HepG2 (cell line): Measurements from ENCODE around the gene GZF1. TPM values are rescaled to one million over a fixed set of nuclear protein-coding genes. Genes with fewer than 3 reads are reported as not detected.

Experiments
- CC2D1A ChIP-seq: sonication (generic); formaldehyde crosslinking; IDR thresholded peaks from 2 replicates; pipeline ENCODE4 v1.8.1; 2023; ENCODE audit warnings: mild to moderate bottlenecking, missing genetic modification reagents
- JUNB ChIP-seq: sonication (generic); formaldehyde crosslinking; IDR thresholded peaks from 2 replicates; pipeline ENCODE4 v1.8.0; 2022; ENCODE audit warnings: missing genetic modification reagents, mild to moderate bottlenecking, borderline replicate concordance
- KDM4B ChIP-seq: sonication (generic); formaldehyde crosslinking; IDR thresholded peaks from 2 replicates; pipeline ENCODE4 v1.4.0; 2020; ENCODE audit warnings: missing genetic modification reagents
- KMT2A ChIP-seq: sonication (generic); formaldehyde crosslinking; IDR thresholded peaks from 2 replicates; pipeline ENCODE4 v1.4.0; 2020; ENCODE audit warnings: missing genetic modification reagents
- MED1 ChIP-seq: sonication (generic); formaldehyde crosslinking; IDR thresholded peaks from 2 replicates; pipeline ENCODE4 v1.4.0; 2020; ENCODE audit warnings: missing genetic modification reagents
- NR3C1 ChIP-seq: sonication (generic); formaldehyde crosslinking; IDR thresholded peaks from 2 replicates; pipeline ENCODE4 v1.4.0; 2020; ENCODE audit warnings: missing genetic modification reagents
- PHF8 ChIP-seq: sonication (generic); formaldehyde crosslinking; IDR thresholded peaks from 2 replicates; pipeline ENCODE4 v1.5.0; 2020; ENCODE audit warnings: missing genetic modification reagents
- SAFB2 ChIP-seq: sonication (generic); formaldehyde crosslinking; IDR thresholded peaks from 2 replicates; pipeline ENCODE4 v1.5.1; 2020; ENCODE audit warnings: missing genetic modification reagents, low read depth, mild to moderate bottlenecking, borderline replicate concordance
- UBTF ChIP-seq: sonication (generic); formaldehyde crosslinking; IDR thresholded peaks from 2 replicates; pipeline ENCODE4 v1.4.0; 2020; ENCODE audit warnings: mild to moderate bottlenecking, missing genetic modification reagents
- XBP1 ChIP-seq: sonication (generic); formaldehyde crosslinking; IDR thresholded peaks from 2 replicates; pipeline ENCODE4 v1.5.0; 2020; ENCODE audit warnings: missing genetic modification reagents
- ZBTB38 ChIP-seq: sonication (generic); formaldehyde crosslinking; IDR thresholded peaks from 2 replicates; pipeline ENCODE4 v1.5.1; 2020; ENCODE audit warnings: mild to moderate bottlenecking, missing genetic modification reagents
- ZC3H13 ChIP-seq: sonication (generic); formaldehyde crosslinking; IDR thresholded peaks from 2 replicates; pipeline ENCODE4 v1.8.1; 2023; ENCODE audit warnings: mild to moderate bottlenecking, missing genetic modification reagents, moderate library complexity
- ZNF101 ChIP-seq: sonication (generic); formaldehyde crosslinking; IDR thresholded peaks from 2 replicates; pipeline ENCODE4 v1.4.0; 2020; ENCODE audit warnings: mild to moderate bottlenecking, low read depth, missing genetic modification reagents, borderline replicate concordance
- ZNF414 ChIP-seq: sonication (generic); formaldehyde crosslinking; IDR thresholded peaks from 2 replicates; pipeline ENCODE4 v1.5.0; 2020; ENCODE audit warnings: missing genetic modification reagents
- ZNF609 ChIP-seq: sonication (generic); formaldehyde crosslinking; IDR thresholded peaks from 2 replicates; pipeline ENCODE4 v1.4.0; 2020; ENCODE audit warnings: mild to moderate bottlenecking, missing genetic modification reagents, borderline replicate concordance
- ZNF704 ChIP-seq: sonication (generic); formaldehyde crosslinking; IDR thresholded peaks from 2 replicates; pipeline ENCODE4 v1.8.1; 2023; ENCODE audit warnings: mild to moderate bottlenecking, inconsistent platforms, moderate library complexity, missing genetic modification reagents, borderline replicate concordance
- ZNF800 ChIP-seq: sonication (generic); formaldehyde crosslinking; IDR thresholded peaks from 2 replicates; pipeline ENCODE4 v1.4.0; 2020; ENCODE audit warnings: missing genetic modification reagents
- polyA plus RNA-seq, 8 experiments: library from polyadenylated mRNA; depleted of rRNA in 3 of 8; stranded (reverse) in 7 of 8; unstranded in 1 of 8; fragments of >200 nt; fragmentation: Illumina TruSeq in 4 of 8; extraction: Trizol in 4 of 8; gene quantifications; 2 replicates each; pipeline versions ENCODE4 v1.2.1 to v1.2.3, GENCODE V29; 2011 to 2016; ENCODE audit warnings: low read depth in 4 of 8, missing spikeins in 1 of 8, mixed read lengths in 1 of 8; ENCODE audit not compliant: insufficient read depth in 1 of 8
- total RNA-seq, 5 experiments: library from RNA; depleted of rRNA; stranded (reverse); fragments of >200 nt; fragmentation: Illumina TruSeq; extraction: Trizol; gene quantifications; 2 replicates each; pipeline ENCODE4 v1.2.3, GENCODE V29; 2016; ENCODE audit warnings: low read depth in 1 of 5

GZF1 gene
- total and polyA plus RNA-seq, 2 of the 13 experiments (the other 11 are each of a cell fraction or from before 2014, with no cell fraction given): 16.9 to 26.0 TPM

- TF ChIP-seq ZNF704 (peak; percentile 90), CC2D1A (CRISPR knock-in tag) (no peak), KMT2A (CRISPR knock-in tag) (peak; percentile 94), XBP1 (CRISPR knock-in tag) (peak; percentile 83; the same call in 1 of the 2 replicates), ZC3H13 (CRISPR knock-in tag) (peak; percentile 90), ZNF414 (CRISPR knock-in tag) (peak; percentile 86), ZNF101 (CRISPR knock-in tag) (no peak), ZBTB38 (CRISPR knock-in tag) (peak; percentile 93), JUNB (CRISPR knock-in tag) (no peak), NR3C1 (CRISPR knock-in tag) (no peak), SAFB2 (CRISPR knock-in tag) (peak; percentile 84), KDM4B (CRISPR knock-in tag) (peak; percentile 83), PHF8 (CRISPR knock-in tag) (peak; percentile 94), MED1 (peak; percentile 62), ZNF800 (CRISPR knock-in tag) (peak; percentile 92), UBTF (CRISPR knock-in tag) (peak; percentile 74; the same call in 1 of the 2 replicates), ZNF609 (CRISPR knock-in tag) (0 out of 2 replicates have a peak, but pooled peaks have one; percentile 61)
These were observed 59.3 kb downstream of the GZF1 start, which contains the start of gene NAPB (continued) for GRCh38 chr20:23420943-23421931.
